Endodermal cell (in vitro differentiated cells): ENCODE results near the gene FASN. TPM values are rescaled to one million over a fixed set of nuclear protein-coding genes. Genes with fewer than 3 reads are reported as not detected.

Source experiments
- DNase-seq: peaks from one replicate; pipeline ENCODE4 v3.0.0-alpha.2; 2017
- H3K27ac ChIP-seq: 2 replicates; pipeline ENCODE4 v1.5.1; 2013; ENCODE audit warnings: mild to moderate bottlenecking, low read depth, low read length, moderate library complexity
- H3K27me3 ChIP-seq: 2 replicates; pipeline ENCODE4 v1.6.1; 2013; ENCODE audit warnings: mild to moderate bottlenecking, low read length, moderate library complexity; ENCODE audit not compliant: insufficient read depth, control insufficient read depth, poor library complexity, severe bottlenecking
- H3K36me3 ChIP-seq: 2 replicates; pipeline ENCODE4 v1.7.0; 2013; ENCODE audit warnings: mild to moderate bottlenecking, low read length, moderate library complexity; ENCODE audit not compliant: control insufficient read depth, insufficient read depth
- H3K4me1 ChIP-seq: one replicate; pipeline ENCODE4 v1.7.0; 2013; ENCODE audit warnings: low read length; ENCODE audit not compliant: control insufficient read depth, insufficient read depth
- H3K4me3 ChIP-seq: 2 replicates; pipeline ENCODE4 v1.5.1; 2013; ENCODE audit warnings: mild to moderate bottlenecking, low read length, moderate library complexity
- H3K9ac ChIP-seq: 2 replicates; pipeline ENCODE4 v1.6.1; 2013; ENCODE audit warnings: mild to moderate bottlenecking, low read length, moderate library complexity; ENCODE audit not compliant: poor library complexity, severe bottlenecking; ENCODE audit errors: extremely low read depth
- H3K9me3 ChIP-seq: 2 replicates; pipeline ENCODE4 v1.6.1; 2013; ENCODE audit warnings: mild to moderate bottlenecking, low read length, moderate library complexity; ENCODE audit not compliant: control insufficient read depth
- H3K27ac Mint-ChIP-seq: 2 replicates; pipeline ENCODE4 v1.8.0; 2020; ENCODE audit warnings: mixed read lengths
- H3K27me3 Mint-ChIP-seq: 2 replicates; pipeline ENCODE4 v1.8.0; 2021; ENCODE audit warnings: mild to moderate bottlenecking, mixed read lengths; ENCODE audit not compliant: insufficient read depth
- H3K36me3 Mint-ChIP-seq: 2 replicates; pipeline ENCODE4 v1.8.0; 2020; ENCODE audit warnings: low read depth, mixed read lengths
- H3K4me1 Mint-ChIP-seq: 2 replicates; pipeline ENCODE4 v1.8.0; 2020; ENCODE audit warnings: mixed read lengths
- H3K4me3 Mint-ChIP-seq: 2 replicates; pipeline ENCODE4 v1.8.0; 2020; ENCODE audit warnings: mild to moderate bottlenecking, moderate library complexity, mixed read lengths
- H3K9me3 Mint-ChIP-seq: 2 replicates; pipeline ENCODE4 v1.8.0; 2020; ENCODE audit warnings: mild to moderate bottlenecking, mixed read lengths
- WGBS, 2 experiments: methylation state at CpG; one replicate each; pipeline versions ENCODE4 v1.1.5 to v1.1.7; 2013; ENCODE audit warnings: missing lambda C conversion rate in 2 of 2, mixed read lengths in 1 of 2; ENCODE audit not compliant: insufficient coverage in 1 of 2, insufficient read length in 1 of 2; 5-methylcytosine and 5-hydroxymethylcytosine counted together
- total RNA-seq, 2 donors: library from RNA; stranded (reverse); fragmentation: NEBNext Ultra II Directional in 1 of 2; extraction: Animal tissue kit (Norgen Biotek cat#: 25700) in 1 of 2; gene quantifications; 2 replicates in 1 of 2; 3 replicates in 1 of 2; pipeline ENCODE4 v1.2.1, GENCODE V29; 2021
- TF ChIP-seq, protein P1 (sequence below): fragments of 200-600 bp; sonication (generic); conservative IDR thresholded peaks from 2 replicates; pipeline ENCODE4 v1.5.0; 2021; ENCODE audit warnings: antibody characterized with exemption, mild to moderate bottlenecking

FASN gene
- total RNA-seq, 2 donors from 2014 or later: 371 to 498 TPM

DNA sequence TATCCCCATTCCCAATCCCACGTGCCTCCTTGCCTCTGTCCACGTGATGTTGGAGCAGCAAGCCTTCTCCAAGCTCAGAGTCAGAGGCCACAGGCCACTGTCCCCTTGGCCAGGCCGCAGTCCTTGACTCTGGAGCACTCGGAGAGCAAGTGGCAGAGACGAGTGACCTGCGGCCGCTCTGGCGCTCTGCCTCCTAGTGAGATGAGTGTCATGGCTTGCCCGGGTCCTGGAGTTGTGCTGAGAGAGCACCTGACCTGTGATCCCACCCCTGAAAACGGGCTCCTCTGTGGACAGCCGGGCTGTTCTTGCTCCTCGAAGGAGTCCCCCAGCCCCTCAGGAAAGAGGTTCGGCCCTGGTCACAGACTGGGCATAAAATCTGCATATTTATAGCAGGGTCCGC lies 10.0 kb upstream of the FASN start:
- no peak overlapping the region for H3K9ac ChIP-seq
- H3K27ac ChIP-seq: no peak overlapping the region
- H3K4me3 ChIP-seq: no peak overlapping the region
- WGBS, 2 experiments: 90 to 92% methylated on average over 11 to 14 of the region's 14 CpGs
- no peaks in the 10 kb centered on the region for H3K9me3 Mint-ChIP-seq
- peaks cover 22% of the 10 kb centered on the region for H3K4me1 ChIP-seq
- no peak overlapping the region for H3K4me3 Mint-ChIP-seq
- no peak overlapping the region for H3K27ac Mint-ChIP-seq
- peak; percentile 58 for DNase-seq
- H3K4me1 Mint-ChIP-seq: peaks cover 24% of the 10 kb centered on the region
- TF ChIP-seq, protein P1, sequence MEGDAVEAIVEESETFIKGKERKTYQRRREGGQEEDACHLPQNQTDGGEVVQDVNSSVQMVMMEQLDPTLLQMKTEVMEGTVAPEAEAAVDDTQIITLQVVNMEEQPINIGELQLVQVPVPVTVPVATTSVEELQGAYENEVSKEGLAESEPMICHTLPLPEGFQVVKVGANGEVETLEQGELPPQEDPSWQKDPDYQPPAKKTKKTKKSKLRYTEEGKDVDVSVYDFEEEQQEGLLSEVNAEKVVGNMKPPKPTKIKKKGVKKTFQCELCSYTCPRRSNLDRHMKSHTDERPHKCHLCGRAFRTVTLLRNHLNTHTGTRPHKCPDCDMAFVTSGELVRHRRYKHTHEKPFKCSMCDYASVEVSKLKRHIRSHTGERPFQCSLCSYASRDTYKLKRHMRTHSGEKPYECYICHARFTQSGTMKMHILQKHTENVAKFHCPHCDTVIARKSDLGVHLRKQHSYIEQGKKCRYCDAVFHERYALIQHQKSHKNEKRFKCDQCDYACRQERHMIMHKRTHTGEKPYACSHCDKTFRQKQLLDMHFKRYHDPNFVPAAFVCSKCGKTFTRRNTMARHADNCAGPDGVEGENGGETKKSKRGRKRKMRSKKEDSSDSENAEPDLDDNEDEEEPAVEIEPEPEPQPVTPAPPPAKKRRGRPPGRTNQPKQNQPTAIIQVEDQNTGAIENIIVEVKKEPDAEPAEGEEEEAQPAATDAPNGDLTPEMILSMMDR: no peak
- no peaks in the 10 kb centered on the region for H3K9me3 ChIP-seq
- H3K36me3 ChIP-seq: peaks cover 4% of the 10 kb centered on the region
- peaks cover 32% of the 10 kb centered on the region for H3K36me3 Mint-ChIP-seq
- H3K27me3 ChIP-seq: no peaks in the 10 kb centered on the region
- peaks cover 7% of the 10 kb centered on the region for H3K27me3 Mint-ChIP-seq

DNA sequence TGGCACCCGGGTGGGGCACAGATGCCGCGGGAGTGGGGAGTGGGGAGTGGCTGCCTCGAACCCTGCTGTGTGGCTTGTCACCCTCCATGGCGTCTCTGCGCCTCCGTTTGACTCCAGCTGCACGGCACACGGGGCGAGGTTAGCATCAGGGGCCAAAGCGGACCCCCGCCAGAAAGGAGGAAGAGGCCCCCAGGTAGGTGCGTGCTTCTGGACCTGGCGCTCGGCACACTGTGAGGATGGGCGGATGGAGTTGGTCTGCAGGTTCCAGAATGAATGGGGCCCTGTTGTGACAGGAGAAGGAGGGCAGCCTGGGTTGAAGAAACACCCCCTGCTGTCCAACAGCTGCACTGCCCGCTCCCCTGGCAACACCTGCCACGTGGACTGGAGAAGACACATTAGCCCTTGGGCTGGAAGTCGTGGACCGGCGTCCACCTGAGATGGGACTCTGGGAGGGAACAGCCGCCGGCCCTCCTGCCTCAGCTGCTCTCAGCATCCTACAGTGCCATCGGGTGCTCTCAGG lies 9.4 kb upstream of the FASN start:
- H3K36me3 ChIP-seq: no peaks in the 10 kb centered on the region
- Mint-ChIP-seq H3K27me3 (peaks cover 7% of the 10 kb centered on the region), H3K4me1 (peaks cover 26% of the 10 kb centered on the region), H3K9me3 (no peaks in the 10 kb centered on the region), H3K27ac (no peak overlapping the region), H3K36me3 (peaks cover 27% of the 10 kb centered on the region), H3K4me3 (no peak overlapping the region)
- peaks cover 23% of the 10 kb centered on the region for H3K4me1 ChIP-seq
- no peak overlapping the region for H3K9ac ChIP-seq
- peak; percentile 76 for DNase-seq
- no peaks in the 10 kb centered on the region for H3K27me3 ChIP-seq
- no peak overlapping the region for H3K27ac ChIP-seq
- 93 to 99% methylated on average over 12 to 24 of the region's 24 CpGs for WGBS, 2 experiments
- no peak overlapping the region for H3K4me3 ChIP-seq
- no peaks in the 10 kb centered on the region for H3K9me3 ChIP-seq
- TF ChIP-seq, protein P1: peak; percentile 61

GRCh38 chr17:82106688-82107305 lies 8.8 kb upstream of the FASN start:
- H3K4me3 Mint-ChIP-seq: no peak overlapping the region
- Histone ChIP-seq H3K4me1 (peaks cover 23% of the 10 kb centered on the region), H3K4me3 (no peak overlapping the region), H3K9me3 (no peaks in the 10 kb centered on the region), H3K9ac (no peak overlapping the region), H3K36me3 (no peaks in the 10 kb centered on the region), H3K27ac (no peak overlapping the region), H3K27me3 (no peaks in the 10 kb centered on the region)
- peak overlapping the region; percentile 82 for H3K27ac Mint-ChIP-seq
- H3K9me3 Mint-ChIP-seq: no peaks in the 10 kb centered on the region
- peaks cover 22% of the 10 kb centered on the region for H3K36me3 Mint-ChIP-seq
- TF ChIP-seq, protein P1: no peak
- H3K27me3 Mint-ChIP-seq: peaks cover 4% of the 10 kb centered on the region
- peaks cover 29% of the 10 kb centered on the region for H3K4me1 Mint-ChIP-seq
- 89 to 92% methylated on average over 4 to 9 of the region's 9 CpGs for WGBS, 2 experiments
- DNase-seq: no peak
